IMR-90 (cell line): ENCODE results near the gene LBH.

Source experiments
- MAFK ChIP-seq: IDR thresholded peaks from 2 replicates; pipeline ENCODE4 v1.6.1; 2012; ENCODE audit warnings: low read depth, low read length, improper control_type of control experiment
- POLR2A ChIP-seq: IDR thresholded peaks from 2 replicates; pipeline ENCODE4 v1.6.1; 2012; ENCODE audit warnings: mild to moderate bottlenecking, low read depth, low read length
- RAD21 ChIP-seq: IDR thresholded peaks from 2 replicates; pipeline ENCODE4 v1.6.1; 2012; ENCODE audit warnings: low read length, improper control_type of control experiment
- RCOR1 ChIP-seq: IDR thresholded peaks from 2 replicates; pipeline ENCODE4 v1.6.1; 2012; ENCODE audit warnings: mild to moderate bottlenecking, low read length, improper control_type of control experiment; ENCODE audit not compliant: insufficient replicate concordance
- SMC3 ChIP-seq: fragments of 150-350 bp; IDR thresholded peaks from 2 replicates; pipeline ENCODE4 v1.6.1; 2016; ENCODE audit warnings: low read depth, mild to moderate bottlenecking, antibody characterized with exemption, low read length, moderate library complexity
- TF ChIP-seq, protein P1 (sequence below): conservative IDR thresholded peaks from 2 replicates; pipeline ENCODE4 v1.5.1; 2012; ENCODE audit warnings: mild to moderate bottlenecking, low read depth, low read length, improper control_type of control experiment
- TF ChIP-seq, protein P2 (sequence below): fragments of 150-350 bp; IDR thresholded peaks from 2 replicates; pipeline ENCODE4 v1.6.1; 2016; ENCODE audit warnings: low read depth, mild to moderate bottlenecking, low read length, moderate library complexity, borderline replicate concordance

DNA sequence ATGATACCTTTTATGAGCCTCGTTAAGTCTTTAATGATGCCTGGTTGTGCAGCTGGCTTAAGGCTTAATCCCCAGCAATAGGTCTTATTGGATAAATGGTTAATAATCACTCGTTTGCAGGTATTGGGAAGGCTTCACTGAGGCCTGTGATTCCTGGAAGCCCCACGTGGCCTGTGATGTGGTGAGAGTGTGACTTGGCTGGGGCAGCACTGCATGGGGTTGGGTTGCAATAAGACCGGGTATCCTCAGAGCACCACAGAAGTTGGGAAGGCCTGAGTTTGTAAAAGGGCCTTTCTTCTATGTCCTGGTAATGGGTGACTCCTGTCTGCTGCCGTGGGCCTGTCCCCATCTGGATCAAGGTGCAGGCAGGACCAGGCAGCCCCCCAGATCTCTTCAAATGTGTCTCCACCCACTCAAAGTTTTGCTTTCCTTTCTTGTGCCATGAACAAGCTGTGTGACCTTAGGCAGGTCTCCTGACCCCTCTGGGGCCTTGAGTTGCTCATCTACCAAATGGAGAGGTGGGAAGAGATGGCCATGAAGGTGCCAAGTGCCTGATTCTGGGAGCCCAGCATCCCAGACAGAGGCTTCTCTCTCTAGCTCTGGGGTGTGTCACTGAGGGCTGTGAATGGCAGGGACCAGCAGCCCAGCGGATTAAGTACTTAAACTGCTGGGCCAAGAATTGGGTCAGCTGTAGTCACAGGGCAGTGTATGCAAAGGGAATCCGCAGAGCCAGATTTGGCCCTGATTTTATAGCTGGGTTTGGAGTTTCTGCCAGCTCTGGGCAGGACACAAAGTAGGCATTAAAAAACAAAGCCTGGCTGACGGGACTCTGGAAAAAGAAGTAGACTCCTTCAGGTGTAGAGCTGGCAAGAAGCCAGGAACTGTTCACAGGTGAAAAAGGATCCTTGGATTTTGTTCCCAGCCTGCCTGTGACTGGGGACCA, 24.4 kb downstream of the LBH start:
- TF ChIP-seq, protein P1, sequence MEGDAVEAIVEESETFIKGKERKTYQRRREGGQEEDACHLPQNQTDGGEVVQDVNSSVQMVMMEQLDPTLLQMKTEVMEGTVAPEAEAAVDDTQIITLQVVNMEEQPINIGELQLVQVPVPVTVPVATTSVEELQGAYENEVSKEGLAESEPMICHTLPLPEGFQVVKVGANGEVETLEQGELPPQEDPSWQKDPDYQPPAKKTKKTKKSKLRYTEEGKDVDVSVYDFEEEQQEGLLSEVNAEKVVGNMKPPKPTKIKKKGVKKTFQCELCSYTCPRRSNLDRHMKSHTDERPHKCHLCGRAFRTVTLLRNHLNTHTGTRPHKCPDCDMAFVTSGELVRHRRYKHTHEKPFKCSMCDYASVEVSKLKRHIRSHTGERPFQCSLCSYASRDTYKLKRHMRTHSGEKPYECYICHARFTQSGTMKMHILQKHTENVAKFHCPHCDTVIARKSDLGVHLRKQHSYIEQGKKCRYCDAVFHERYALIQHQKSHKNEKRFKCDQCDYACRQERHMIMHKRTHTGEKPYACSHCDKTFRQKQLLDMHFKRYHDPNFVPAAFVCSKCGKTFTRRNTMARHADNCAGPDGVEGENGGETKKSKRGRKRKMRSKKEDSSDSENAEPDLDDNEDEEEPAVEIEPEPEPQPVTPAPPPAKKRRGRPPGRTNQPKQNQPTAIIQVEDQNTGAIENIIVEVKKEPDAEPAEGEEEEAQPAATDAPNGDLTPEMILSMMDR: no peak
- TF ChIP-seq, protein P2, sequence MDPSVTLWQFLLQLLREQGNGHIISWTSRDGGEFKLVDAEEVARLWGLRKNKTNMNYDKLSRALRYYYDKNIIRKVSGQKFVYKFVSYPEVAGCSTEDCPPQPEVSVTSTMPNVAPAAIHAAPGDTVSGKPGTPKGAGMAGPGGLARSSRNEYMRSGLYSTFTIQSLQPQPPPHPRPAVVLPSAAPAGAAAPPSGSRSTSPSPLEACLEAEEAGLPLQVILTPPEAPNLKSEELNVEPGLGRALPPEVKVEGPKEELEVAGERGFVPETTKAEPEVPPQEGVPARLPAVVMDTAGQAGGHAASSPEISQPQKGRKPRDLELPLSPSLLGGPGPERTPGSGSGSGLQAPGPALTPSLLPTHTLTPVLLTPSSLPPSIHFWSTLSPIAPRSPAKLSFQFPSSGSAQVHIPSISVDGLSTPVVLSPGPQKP: no peak
- TF ChIP-seq MAFK (no peak), RAD21 (no peak), SMC3 (no peak), POLR2A (no peak), RCOR1 (no peak)
